ENCODE results near the gene PSD4.

DNA sequence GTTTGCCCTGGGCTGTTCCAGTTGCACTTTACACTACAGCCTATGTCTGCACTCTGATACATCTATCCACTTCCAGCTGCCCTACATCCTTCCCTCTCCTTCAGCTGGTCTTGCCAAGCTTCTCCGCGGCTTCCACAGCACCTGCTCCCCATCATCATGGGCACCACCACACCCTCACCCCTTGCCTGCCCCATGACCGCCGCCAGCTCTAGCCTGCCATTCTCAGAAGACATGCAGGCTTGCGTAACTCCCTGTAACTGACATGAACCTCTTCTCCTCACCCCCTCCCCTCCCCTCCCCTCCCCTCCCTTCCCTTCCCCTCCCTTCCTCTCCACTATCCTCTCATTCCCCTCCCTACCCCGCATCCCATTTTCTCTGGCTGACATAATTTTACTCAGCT lies 59.0 kb downstream of the PSD4 start:
- TF ChIP-seq POLR2AphosphoS5 (IDR thresholded peaks at IDR 0.05; ENCODE audit: low read depth) = no peak
- TF ChIP-seq, protein P1, sequence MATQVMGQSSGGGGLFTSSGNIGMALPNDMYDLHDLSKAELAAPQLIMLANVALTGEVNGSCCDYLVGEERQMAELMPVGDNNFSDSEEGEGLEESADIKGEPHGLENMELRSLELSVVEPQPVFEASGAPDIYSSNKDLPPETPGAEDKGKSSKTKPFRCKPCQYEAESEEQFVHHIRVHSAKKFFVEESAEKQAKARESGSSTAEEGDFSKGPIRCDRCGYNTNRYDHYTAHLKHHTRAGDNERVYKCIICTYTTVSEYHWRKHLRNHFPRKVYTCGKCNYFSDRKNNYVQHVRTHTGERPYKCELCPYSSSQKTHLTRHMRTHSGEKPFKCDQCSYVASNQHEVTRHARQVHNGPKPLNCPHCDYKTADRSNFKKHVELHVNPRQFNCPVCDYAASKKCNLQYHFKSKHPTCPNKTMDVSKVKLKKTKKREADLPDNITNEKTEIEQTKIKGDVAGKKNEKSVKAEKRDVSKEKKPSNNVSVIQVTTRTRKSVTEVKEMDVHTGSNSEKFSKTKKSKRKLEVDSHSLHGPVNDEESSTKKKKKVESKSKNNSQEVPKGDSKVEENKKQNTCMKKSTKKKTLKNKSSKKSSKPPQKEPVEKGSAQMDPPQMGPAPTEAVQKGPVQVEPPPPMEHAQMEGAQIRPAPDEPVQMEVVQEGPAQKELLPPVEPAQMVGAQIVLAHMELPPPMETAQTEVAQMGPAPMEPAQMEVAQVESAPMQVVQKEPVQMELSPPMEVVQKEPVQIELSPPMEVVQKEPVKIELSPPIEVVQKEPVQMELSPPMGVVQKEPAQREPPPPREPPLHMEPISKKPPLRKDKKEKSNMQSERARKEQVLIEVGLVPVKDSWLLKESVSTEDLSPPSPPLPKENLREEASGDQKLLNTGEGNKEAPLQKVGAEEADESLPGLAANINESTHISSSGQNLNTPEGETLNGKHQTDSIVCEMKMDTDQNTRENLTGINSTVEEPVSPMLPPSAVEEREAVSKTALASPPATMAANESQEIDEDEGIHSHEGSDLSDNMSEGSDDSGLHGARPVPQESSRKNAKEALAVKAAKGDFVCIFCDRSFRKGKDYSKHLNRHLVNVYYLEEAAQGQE (IDR thresholded peaks at IDR 0.05; ENCODE audit: insufficient replicate concordance, low read depth) = no peak
- TF ChIP-seq, protein P2, sequence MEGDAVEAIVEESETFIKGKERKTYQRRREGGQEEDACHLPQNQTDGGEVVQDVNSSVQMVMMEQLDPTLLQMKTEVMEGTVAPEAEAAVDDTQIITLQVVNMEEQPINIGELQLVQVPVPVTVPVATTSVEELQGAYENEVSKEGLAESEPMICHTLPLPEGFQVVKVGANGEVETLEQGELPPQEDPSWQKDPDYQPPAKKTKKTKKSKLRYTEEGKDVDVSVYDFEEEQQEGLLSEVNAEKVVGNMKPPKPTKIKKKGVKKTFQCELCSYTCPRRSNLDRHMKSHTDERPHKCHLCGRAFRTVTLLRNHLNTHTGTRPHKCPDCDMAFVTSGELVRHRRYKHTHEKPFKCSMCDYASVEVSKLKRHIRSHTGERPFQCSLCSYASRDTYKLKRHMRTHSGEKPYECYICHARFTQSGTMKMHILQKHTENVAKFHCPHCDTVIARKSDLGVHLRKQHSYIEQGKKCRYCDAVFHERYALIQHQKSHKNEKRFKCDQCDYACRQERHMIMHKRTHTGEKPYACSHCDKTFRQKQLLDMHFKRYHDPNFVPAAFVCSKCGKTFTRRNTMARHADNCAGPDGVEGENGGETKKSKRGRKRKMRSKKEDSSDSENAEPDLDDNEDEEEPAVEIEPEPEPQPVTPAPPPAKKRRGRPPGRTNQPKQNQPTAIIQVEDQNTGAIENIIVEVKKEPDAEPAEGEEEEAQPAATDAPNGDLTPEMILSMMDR (IDR thresholded peaks at IDR 0.05; ENCODE audit: insufficient read depth, low read length) = no peak
- TF ChIP-seq GABPA (IDR thresholded peaks at IDR 0.05; ENCODE audit: low read depth) = no peak
